ENCODE results near the gene SGCD.

- no peak for TF ChIP-seq CTCF (IDR thresholded peaks at IDR 0.05)
- no peak for TF ChIP-seq POLR2A (IDR thresholded peaks at IDR 0.05; ENCODE audit: low read depth)
- no peak for TF ChIP-seq EP300 (IDR thresholded peaks at IDR 0.05)
Measured at GRCh38 chr5:156687514-156687913, 360.6 kb downstream of the SGCD start.
